NCI-H1930 (cell line): ENCODE data around the gene SP5.
"Not testable (repeated sequence)": the region's sequence is repeated elsewhere in the genome, so short reads cannot be mapped to it uniquely, and the experiment has no call there.

ENCODE experiments used
- DNase-seq, 2 experiments: peaks; one replicate each; lab custom pipeline; 2025; lab: John Stamatoyannopoulos, UW

The SP5 gene

GRCh38 chr2:170715062-170715931 is at the start of gene SP5:
TSS of gene SP5 (plus strand) at chr2:170715337. CDS start at chr2:170715513, 176 bp downstream.
- DNase-seq = no peak

- no peak for DNase-seq
These were observed 49.4 kb upstream of the SP5 start for GRCh38 chr2:170665743-170666142.

- no peak for DNase-seq
These were observed 45.2 kb upstream of the SP5 start for GRCh38 chr2:170669909-170670308.

- no peak for DNase-seq
These were observed 44.5 kb upstream of the SP5 start for GRCh38 chr2:170670651-170671050.

- DNase-seq = no peak
These were observed 44.1 kb upstream of the SP5 start for GRCh38 chr2:170671079-170671478.

- not testable (repeated sequence) for DNase-seq
These were observed 40.9 kb upstream of the SP5 start for GRCh38 chr2:170674282-170674681.

- DNase-seq = no peak
These were observed 39.4 kb upstream of the SP5 start for GRCh38 chr2:170675701-170676100.

- DNase-seq = no peak
These were observed 35.5 kb upstream of the SP5 start for GRCh38 chr2:170679607-170680079.

GRCh38 chr2:170680172-170680941 is 34.8 kb upstream of the SP5 start:
- no peak for DNase-seq

- DNase-seq = no peak
These were observed 33.8 kb upstream of the SP5 start for GRCh38 chr2:170681311-170681710.

- DNase-seq = no peak
These were observed 29.5 kb upstream of the SP5 start for GRCh38 chr2:170685591-170685990.

- DNase-seq = no peak
These were observed 25.7 kb upstream of the SP5 start for GRCh38 chr2:170689481-170689880.

GRCh38 chr2:170690640-170691039 is 24.5 kb upstream of the SP5 start:
- no peak for DNase-seq

GRCh38 chr2:170694316-170694715 is 20.8 kb upstream of the SP5 start:
- no peak for DNase-seq

GRCh38 chr2:170695521-170696410 is 19.4 kb upstream of the SP5 start:
- DNase-seq = no peak

GRCh38 chr2:170696948-170697347 is 18.2 kb upstream of the SP5 start:
- no peak for DNase-seq

- no peak for DNase-seq
These were observed 14.1 kb upstream of the SP5 start for GRCh38 chr2:170701011-170701410.

- DNase-seq = no peak
These were observed 11.2 kb upstream of the SP5 start for GRCh38 chr2:170703776-170704476.

GRCh38 chr2:170707821-170708795 is 7.0 kb upstream of the SP5 start:
- DNase-seq = no peak

GRCh38 chr2:170710609-170710979 is 4.5 kb upstream of the SP5 start:
- no peak for DNase-seq
